ENCODE measurements around the gene LMF1. TPM values are rescaled to one million over a fixed set of nuclear protein-coding genes. Genes with fewer than 3 reads are reported as not detected.
"Not testable (repeated sequence)": the region's sequence is repeated elsewhere in the genome, so short reads cannot be mapped to it uniquely, and the experiment has no call there.

LMF1 gene
- total RNA-seq, 1 experiment from 2014 or later: 13.5 TPM

GRCh38 chr16:951660-952301 lies 19.0 kb downstream of the LMF1 start:
- H3K36me3 ChIP-seq (ENCODE audit: low read depth, low read length): no peaks in the 10 kb centered on the region
- POLR2A ChIA-PET (ENCODE audit: unreplicated experiment): no interaction called here
- no peaks in the 10 kb centered on the region for H3K4me1 ChIP-seq (ENCODE audit: insufficient read depth, low read length)
- CTCF ChIA-PET: no interaction called here
- H3K9me3 ChIP-seq (ENCODE audit: low read length): no peaks in the 10 kb centered on the region
- intact Hi-C loops (cut with micrococcal nuclease): no loop called here
- no peaks in the 10 kb centered on the region for H3F3A ChIP-seq (ENCODE audit: low read length, unreplicated experiment)
- no peak overlapping the region for H2AFZ ChIP-seq (ENCODE audit: low read length)
- no TSS peak for BruUV-seq (replicated peaks)
- H3K4me3 ChIP-seq (ENCODE audit: low read length): no peak overlapping the region
- H3K9ac ChIP-seq (ENCODE audit: low read length): no peak overlapping the region
- H3K79me2 ChIP-seq (ENCODE audit: low read length): no peaks in the 10 kb centered on the region
- H3K9me2 ChIP-seq (replicated peaks; ENCODE audit: low read length): no peaks in the 10 kb centered on the region
- no peaks in the 10 kb centered on the region for H4K20me1 ChIP-seq (ENCODE audit: low read length)
- H3K4me2 ChIP-seq (ENCODE audit: low read length): no peak overlapping the region
- ATAC-seq: no peak
- H3K27ac ChIP-seq (ENCODE audit: low read length): no peak overlapping the region
- H3K27me3 ChIP-seq (ENCODE audit: low read length): no peaks in the 10 kb centered on the region
- DNase-seq: no peak
- no peak for TF ChIP-seq EZH2phosphoT487 (IDR thresholded peaks at IDR 0.05; ENCODE audit: borderline replicate concordance, low read length)
- no peak for TF ChIP-seq EZH2 (IDR thresholded peaks at IDR 0.05; ENCODE audit: low read length, unreplicated experiment)
- TF ChIP-seq, protein P1, sequence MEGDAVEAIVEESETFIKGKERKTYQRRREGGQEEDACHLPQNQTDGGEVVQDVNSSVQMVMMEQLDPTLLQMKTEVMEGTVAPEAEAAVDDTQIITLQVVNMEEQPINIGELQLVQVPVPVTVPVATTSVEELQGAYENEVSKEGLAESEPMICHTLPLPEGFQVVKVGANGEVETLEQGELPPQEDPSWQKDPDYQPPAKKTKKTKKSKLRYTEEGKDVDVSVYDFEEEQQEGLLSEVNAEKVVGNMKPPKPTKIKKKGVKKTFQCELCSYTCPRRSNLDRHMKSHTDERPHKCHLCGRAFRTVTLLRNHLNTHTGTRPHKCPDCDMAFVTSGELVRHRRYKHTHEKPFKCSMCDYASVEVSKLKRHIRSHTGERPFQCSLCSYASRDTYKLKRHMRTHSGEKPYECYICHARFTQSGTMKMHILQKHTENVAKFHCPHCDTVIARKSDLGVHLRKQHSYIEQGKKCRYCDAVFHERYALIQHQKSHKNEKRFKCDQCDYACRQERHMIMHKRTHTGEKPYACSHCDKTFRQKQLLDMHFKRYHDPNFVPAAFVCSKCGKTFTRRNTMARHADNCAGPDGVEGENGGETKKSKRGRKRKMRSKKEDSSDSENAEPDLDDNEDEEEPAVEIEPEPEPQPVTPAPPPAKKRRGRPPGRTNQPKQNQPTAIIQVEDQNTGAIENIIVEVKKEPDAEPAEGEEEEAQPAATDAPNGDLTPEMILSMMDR (conservative IDR thresholded peaks at IDR 0.05; ENCODE audit: low read depth, low read length): no peak

DNA sequence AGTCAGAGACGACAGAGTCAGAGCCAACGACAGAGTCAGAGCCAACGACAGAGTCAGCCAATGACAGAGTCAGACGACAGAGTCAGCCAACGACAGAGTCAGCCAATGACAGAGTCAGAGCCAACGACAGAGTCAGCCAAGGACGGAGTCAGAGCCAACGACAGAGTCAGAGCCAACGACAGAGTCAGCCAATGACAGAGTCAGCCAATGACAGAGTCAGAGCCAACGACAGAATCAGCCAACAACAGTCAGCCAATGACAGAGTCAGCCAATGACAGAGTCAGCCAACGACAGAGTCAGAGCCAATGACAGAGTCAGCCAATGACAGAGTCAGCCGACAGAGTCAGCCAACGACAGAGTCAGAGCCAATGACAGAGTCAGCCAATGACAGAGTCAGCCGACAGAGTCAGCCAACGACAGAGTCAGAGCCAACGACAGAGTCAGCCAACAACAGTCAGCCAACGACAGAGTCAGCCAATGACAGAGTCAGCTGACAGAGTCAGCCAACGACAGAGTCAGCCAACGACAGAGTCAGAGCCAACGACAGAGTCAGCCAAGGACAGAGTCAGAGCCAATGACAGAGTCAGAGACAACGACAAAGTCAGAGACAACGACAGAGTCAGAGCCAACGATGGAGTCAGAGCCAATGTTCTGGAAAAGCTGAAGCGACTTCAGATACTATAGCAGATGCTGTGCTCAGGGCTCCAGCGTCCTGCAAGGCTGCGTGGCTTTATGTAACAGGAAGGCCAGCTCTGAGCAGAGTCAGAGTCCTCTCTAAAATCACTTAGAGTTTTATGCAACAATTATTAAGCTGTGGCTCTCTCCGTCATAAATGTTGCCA lies 19.8 kb downstream of the LMF1 start:
- BruUV-seq (replicated peaks); ATAC-seq; DNase-seq; H3K4me1 ChIP-seq (ENCODE audit: insufficient read depth, low read length); H3K27me3 ChIP-seq (ENCODE audit: low read length); H3K9ac ChIP-seq (ENCODE audit: low read length); H3K9me2 ChIP-seq (replicated peaks; ENCODE audit: low read length); H3K27ac ChIP-seq (ENCODE audit: low read length); H3K79me2 ChIP-seq (ENCODE audit: low read length); H3K9me3 ChIP-seq (ENCODE audit: low read length); intact Hi-C loops (cut with micrococcal nuclease); H2AFZ ChIP-seq (ENCODE audit: low read length); H3K36me3 ChIP-seq (ENCODE audit: low read depth, low read length); CTCF ChIA-PET; POLR2A ChIA-PET (ENCODE audit: unreplicated experiment); H4K20me1 ChIP-seq (ENCODE audit: low read length); H3K4me2 ChIP-seq (ENCODE audit: low read length); H3F3A ChIP-seq (ENCODE audit: low read length, unreplicated experiment); H3K4me3 ChIP-seq (ENCODE audit: low read length): not testable (repeated sequence)

DNA sequence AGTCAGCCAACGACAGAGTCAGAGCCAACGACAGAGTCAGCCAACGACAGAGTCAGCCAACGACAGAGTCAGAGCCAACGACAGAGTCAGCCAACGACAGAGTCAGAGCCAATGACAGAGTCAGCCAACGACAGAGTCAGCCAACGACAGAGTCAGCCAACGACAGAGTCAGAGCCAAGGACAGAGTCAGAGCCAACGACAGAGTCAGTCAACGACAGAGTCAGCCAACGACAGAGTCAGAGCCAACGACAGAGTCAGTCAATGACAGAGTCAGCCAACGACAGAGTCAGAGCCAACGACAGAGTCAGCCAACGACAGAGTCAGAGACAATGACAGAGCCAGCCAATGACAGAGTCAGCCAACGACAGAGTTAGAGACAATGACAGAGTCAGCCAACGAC lies 22.0 kb downstream of the LMF1 start:
- H3K36me3 ChIP-seq (ENCODE audit: low read depth, low read length); BruUV-seq (replicated peaks); intact Hi-C loops (cut with micrococcal nuclease); H2AFZ ChIP-seq (ENCODE audit: low read length); H3K4me3 ChIP-seq (ENCODE audit: low read length); H3K79me2 ChIP-seq (ENCODE audit: low read length); POLR2A ChIA-PET (ENCODE audit: unreplicated experiment); DNase-seq; H3K4me1 ChIP-seq (ENCODE audit: insufficient read depth, low read length); H4K20me1 ChIP-seq (ENCODE audit: low read length); H3K9ac ChIP-seq (ENCODE audit: low read length); CTCF ChIA-PET; ATAC-seq; H3K27me3 ChIP-seq (ENCODE audit: low read length); H3K9me2 ChIP-seq (replicated peaks; ENCODE audit: low read length); H3K27ac ChIP-seq (ENCODE audit: low read length); H3K9me3 ChIP-seq (ENCODE audit: low read length); H3F3A ChIP-seq (ENCODE audit: low read length, unreplicated experiment); H3K4me2 ChIP-seq (ENCODE audit: low read length): not testable (repeated sequence)

DNA sequence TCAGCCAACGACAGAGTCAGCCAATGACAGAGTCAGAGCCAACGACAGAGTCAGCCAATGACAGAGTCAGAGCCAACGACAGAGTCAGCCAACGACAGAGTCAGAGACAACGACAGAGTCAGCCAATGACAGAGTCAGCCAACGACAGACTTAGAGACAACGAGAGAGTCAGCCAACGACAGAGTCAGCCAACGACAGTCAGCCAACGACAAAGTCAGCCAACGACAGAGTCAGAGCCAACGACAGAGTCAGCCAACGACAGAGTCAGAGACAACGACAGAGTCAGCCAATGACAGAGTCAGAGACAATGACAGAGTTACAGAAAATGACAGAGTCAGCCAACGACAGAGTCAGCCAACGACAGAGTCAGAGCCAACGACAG lies 22.9 kb downstream of the LMF1 start:
- H3F3A ChIP-seq (ENCODE audit: low read length, unreplicated experiment); H3K9me3 ChIP-seq (ENCODE audit: low read length); intact Hi-C loops (cut with micrococcal nuclease); H3K9me2 ChIP-seq (replicated peaks; ENCODE audit: low read length); H3K4me2 ChIP-seq (ENCODE audit: low read length); H3K4me3 ChIP-seq (ENCODE audit: low read length); ATAC-seq; H3K27ac ChIP-seq (ENCODE audit: low read length); DNase-seq; H3K36me3 ChIP-seq (ENCODE audit: low read depth, low read length); H3K4me1 ChIP-seq (ENCODE audit: insufficient read depth, low read length); POLR2A ChIA-PET (ENCODE audit: unreplicated experiment); H3K79me2 ChIP-seq (ENCODE audit: low read length); CTCF ChIA-PET; H3K9ac ChIP-seq (ENCODE audit: low read length); H2AFZ ChIP-seq (ENCODE audit: low read length); BruUV-seq (replicated peaks); H3K27me3 ChIP-seq (ENCODE audit: low read length); H4K20me1 ChIP-seq (ENCODE audit: low read length): not testable (repeated sequence)
